B cell (primary cell): Measurements from ENCODE around the gene CATSPERD. TPM values are rescaled to one million over a fixed set of nuclear protein-coding genes. Genes with fewer than 3 reads are reported as not detected.

ENCODE experiments used
- ATAC-seq: fragments of 200-7000 bp; cut with Tn5 transposase; one replicate; pipeline ENCODE4 v1.10.0; 2021; ENCODE audit warnings: low read depth, mild to moderate bottlenecking, moderate number of reproducible peaks, moderate library complexity
- CTCF ChIA-PET: fragments of 350-600 bp; sonication (Branson Sonifier 250); formaldehyde crosslinking; loops from one replicate; lab custom pipeline; 2021; ENCODE audit warnings: antibody characterized with exemption, inconsistent platforms; lab: Charles Lee
- POLR2A ChIA-PET: fragments of 350-600 bp; sonication (Branson Sonifier 250); formaldehyde crosslinking; loops from one replicate; lab custom pipeline; 2021; ENCODE audit warnings: antibody characterized with exemption; lab: Charles Lee
- DNase-seq: peaks from one replicate; pipeline ENCODE4 v3.0.0; 2013
- H2AFZ ChIP-seq: 2 replicates; pipeline ENCODE4 v1.6.1; 2012; ENCODE audit warnings: mild to moderate bottlenecking, low read depth, low read length; ENCODE audit not compliant: insufficient read depth, poor library complexity, severe bottlenecking
- H3K27ac ChIP-seq, 2 donors: 1 replicate in 1 of 2; 2 replicates in 1 of 2; pipeline ENCODE4 v1.5.1; 2012 to 2013; ENCODE audit warnings: low read length in 2 of 2, mild to moderate bottlenecking in 2 of 2, moderate library complexity in 1 of 2
- H3K27me3 ChIP-seq, 4 experiments: fragments of 200-600 bp in 1 of 4; sonication (generic) in 1 of 4; replicated peaks in 1 of 4; 1 replicate in 2 of 4; 2 replicates in 2 of 4; pipeline versions ENCODE4 v1.6.1 to v1.7.0; 2013 to 2016; ENCODE audit warnings: low read length in 3 of 4, mild to moderate bottlenecking in 2 of 4, mixed read lengths in 1 of 4, moderate library complexity in 1 of 4; ENCODE audit not compliant: insufficient read depth in 4 of 4, control insufficient read depth in 3 of 4; ENCODE audit errors: control extremely low read depth in 1 of 4
- H3K36me3 ChIP-seq, 2 experiments: replicated peaks in 1 of 2; 1 replicate in 1 of 2; 2 replicates in 1 of 2; pipeline versions ENCODE4 v1.6.1 to v1.7.1; 2013; ENCODE audit warnings: low read length in 1 of 2; ENCODE audit not compliant: insufficient read depth in 2 of 2, control insufficient read depth in 1 of 2; ENCODE audit errors: control extremely low read depth in 1 of 2, extremely low read depth in 1 of 2
- H3K4me1 ChIP-seq, 2 donors: fragments of 200-600 bp in 1 of 2; sonication (generic) in 1 of 2; 1 replicate in 1 of 2; 2 replicates in 1 of 2; pipeline versions ENCODE4 v1.5.1 to v1.6.1; 2013 to 2017; ENCODE audit warnings: low read length in 2 of 2; ENCODE audit not compliant: control insufficient read depth in 2 of 2, insufficient read depth in 2 of 2
- H3K4me2 ChIP-seq: replicated peaks from 2 replicates; pipeline ENCODE3; 2012; ENCODE audit warnings: mild to moderate bottlenecking, low read depth, low read length; ENCODE audit not compliant: poor library complexity, severe bottlenecking
- H3K4me3 ChIP-seq, 5 experiments: fragments of 200-600 bp in 1 of 5; sonication (generic) in 1 of 5; 1 replicate in 3 of 5; 2 replicates in 2 of 5; pipeline versions ENCODE4 v1.5.1 to v1.7.0; 2011 to 2016; ENCODE audit warnings: low read length in 4 of 5, mild to moderate bottlenecking in 4 of 5, low read depth in 2 of 5, control low read depth in 1 of 5, moderate library complexity in 1 of 5; ENCODE audit not compliant: insufficient read depth in 1 of 5; ENCODE audit errors: control extremely low read depth in 1 of 5, extremely low read depth in 1 of 5
- H3K79me2 ChIP-seq: fragments of 200-600 bp; sonication (generic); one replicate; pipeline ENCODE4 v1.6.0; 2016; ENCODE audit warnings: low read length; ENCODE audit not compliant: control insufficient read depth, insufficient read depth
- H3K9ac ChIP-seq: fragments of 200-600 bp; sonication (generic); 2 replicates; pipeline ENCODE4 v1.6.1; 2017; ENCODE audit warnings: mild to moderate bottlenecking, low read length, moderate library complexity
- H3K9me3 ChIP-seq, 3 donors: one replicate each; pipeline versions ENCODE4 v1.6.1 to v1.7.1; 2013; ENCODE audit warnings: low read length in 2 of 3; ENCODE audit not compliant: control insufficient read depth in 2 of 3, insufficient read depth in 1 of 3; ENCODE audit errors: control extremely low read depth in 1 of 3
- H4K20me1 ChIP-seq: 2 replicates; pipeline ENCODE4 v1.6.0; 2012; ENCODE audit warnings: mild to moderate bottlenecking, low read length; ENCODE audit not compliant: insufficient read depth, control insufficient read depth, poor library complexity, severe bottlenecking
- H3K27ac Mint-ChIP-seq: one replicate; pipeline ENCODE4 v1.8.0; 2021; ENCODE audit warnings: mixed read lengths
- H3K27me3 Mint-ChIP-seq: one replicate; pipeline ENCODE4 v1.8.0; 2021; ENCODE audit warnings: mixed read lengths
- H3K4me1 Mint-ChIP-seq: one replicate; pipeline ENCODE4 v1.8.0; 2021; ENCODE audit warnings: mixed read lengths
- H3K4me3 Mint-ChIP-seq: one replicate; pipeline ENCODE4 v1.8.0; 2021; ENCODE audit warnings: mixed read lengths
- H3K9me3 Mint-ChIP-seq: one replicate; pipeline ENCODE4 v1.8.0; 2022; ENCODE audit warnings: mixed read lengths; ENCODE audit not compliant: insufficient read depth
- CTCF ChIP-seq: fragments of 200-600 bp; IDR thresholded peaks from one replicate; pipeline ENCODE4 v1.8.0; 2022; ENCODE audit warnings: antibody characterized with exemption, mild to moderate bottlenecking
- EZH2 ChIP-seq: IDR thresholded peaks from 2 replicates; pipeline ENCODE4 v1.6.1; 2012; ENCODE audit warnings: borderline replicate concordance, low read depth, mild to moderate bottlenecking, moderate library complexity, low read length; ENCODE audit not compliant: insufficient read depth, poor library complexity, severe bottlenecking
- WGBS: methylation state at CpG from one replicate; pipeline ENCODE4 v1.1.5; 2013; ENCODE audit warnings: missing lambda C conversion rate; ENCODE audit not compliant: insufficient coverage; 5-methylcytosine and 5-hydroxymethylcytosine counted together
- intact Hi-C: fragments of 100-400 bp; cut with micrococcal nuclease; formaldehyde crosslinking; loops from one replicate; pipeline ENCODE4 v1.10.0; 2022
- polyA plus RNA-seq: library from polyadenylated mRNA; depleted of rRNA; stranded (reverse); fragments of >200 nt; gene quantifications from 2 replicates; pipeline ENCODE4 v1.2.3, GENCODE V29; 2012
- total RNA-seq, 2 donors: library from RNA; stranded (reverse); fragments of 120-200 nt in 1 of 2; gene quantifications; 1 replicate in 1 of 2; 2 replicates in 1 of 2; pipeline versions ENCODE4 v1.2.3 to v1.2.4, GENCODE V29; 2013 to 2022

The CATSPERD gene
- total and polyA plus RNA-seq, 2 donors (not counting 1 experiment from before 2014, with no cell fraction given) = not detected

- H3K4me2 ChIP-seq = no peak overlapping the region
- H3K27ac ChIP-seq = no peak overlapping the region
- peaks cover 0 to 2% (median 0%) of the 10 kb centered on the region in 3 donors for H3K9me3 ChIP-seq
- H3K27me3 Mint-ChIP-seq = no peaks in the 10 kb centered on the region
- ChIA-PET POLR2A (no interaction called here), CTCF (no interaction called here)
- no peak overlapping the region for H3K4me3 ChIP-seq
- H4K20me1 ChIP-seq = peaks cover 70% of the 10 kb centered on the region
- no peaks in the 10 kb centered on the region for H3K27me3 ChIP-seq
- no peaks in the 10 kb centered on the region for H3K9me3 Mint-ChIP-seq
- peaks cover 0 to 55% of the 10 kb centered on the region in 2 experiments for H3K36me3 ChIP-seq
- H3K27ac Mint-ChIP-seq = no peak overlapping the region
- 90% methylated on average over 26 of the region's 30 CpGs for WGBS
- no peak overlapping the region for H2AFZ ChIP-seq
- intact Hi-C loops = no loop called here
- H3K79me2 ChIP-seq = peaks cover 21% of the 10 kb centered on the region
- H3K4me1 Mint-ChIP-seq = peaks cover 7% of the 10 kb centered on the region
- DNase-seq (no peak), ATAC-seq (no peak)
- no peak overlapping the region for H3K9ac ChIP-seq
- no peaks in the 10 kb centered on the region for H3K4me1 ChIP-seq
- H3K4me3 Mint-ChIP-seq = no peak overlapping the region
- TF ChIP-seq CTCF (no peak), EZH2 (no peak)
Observed at GRCh38 chr19:5697890-5698634, 22.4 kb upstream of the CATSPERD start.
